Activated naive CD4-positive, alpha-beta T cell treated with anti-CD3 and anti-CD28 coated beads, Interleukin-2, amount 10 ng/mL, durations not matched to agents 5 hours and 36 hours (primary cell): ENCODE measurements around the gene NRN1L. TPM values are rescaled to one million over a fixed set of nuclear protein-coding genes. Genes with fewer than 3 reads are reported as not detected.

Experiments
- total RNA-seq, 2 experiments: library from RNA; stranded (reverse); gene quantifications; one replicate each; pipeline ENCODE4 v1.2.3, GENCODE V29; 2021

Gene NRN1L
- total RNA-seq: 1 to 10 TPM; 1.3 to 2.0 TPM

DNA sequence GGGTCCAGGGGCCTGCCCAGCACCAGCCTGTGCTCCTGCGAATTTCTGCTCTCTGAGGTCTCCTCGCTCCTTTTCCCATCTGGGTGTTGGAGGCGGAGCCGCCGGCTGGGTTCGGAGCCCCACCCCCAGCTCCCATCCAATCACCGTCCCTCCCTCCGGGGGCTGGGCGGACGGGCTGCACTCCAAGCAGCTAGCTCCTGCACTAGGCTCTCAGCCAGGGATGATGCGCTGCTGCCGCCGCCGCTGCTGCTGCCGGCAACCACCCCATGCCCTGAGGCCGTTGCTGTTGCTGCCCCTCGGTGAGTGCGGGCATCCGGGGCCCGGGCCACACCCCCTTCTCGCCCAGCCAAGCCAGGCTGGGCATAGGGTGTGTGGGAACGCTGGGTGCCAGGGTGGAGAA, at the start of gene NRN1L:
TSS of gene NRN1L (plus strand) at position 202 of the 400 bp plus-strand sequence. CDS start at position 221, 19 bp downstream.

DNA sequence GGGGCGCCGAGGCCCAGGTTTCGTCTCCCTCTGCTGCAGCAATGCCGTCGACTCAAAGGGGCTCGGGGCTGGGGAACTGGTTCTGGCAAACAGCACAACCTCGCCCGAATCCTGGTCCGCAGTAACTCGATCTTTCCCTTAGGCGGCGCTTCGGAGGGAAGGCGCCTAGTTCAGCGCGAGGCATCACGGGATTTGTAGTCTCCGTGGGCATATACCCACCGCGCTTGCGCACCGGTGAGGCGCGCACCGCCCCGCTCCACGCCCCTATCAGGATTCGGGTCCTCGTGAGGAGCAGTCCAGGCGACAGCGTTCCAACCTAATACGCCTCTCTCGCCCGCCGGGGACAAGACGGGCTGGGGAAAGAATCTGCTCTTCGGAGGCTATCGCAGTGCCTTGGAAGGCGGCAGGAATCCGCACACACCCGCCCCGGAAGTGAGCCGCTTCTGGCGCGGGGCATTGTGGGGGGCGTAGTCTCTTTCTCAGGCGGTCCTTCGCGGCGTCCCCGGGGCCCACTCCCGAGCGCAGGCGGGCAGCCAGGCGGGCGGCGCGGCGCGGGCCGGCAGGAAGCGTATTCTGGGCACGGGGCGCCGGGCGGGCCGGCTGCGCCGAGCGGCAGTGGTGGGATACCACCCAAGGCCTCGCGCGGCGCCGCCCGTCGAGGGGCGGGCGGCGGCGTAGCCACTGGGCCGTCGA, 42.7 kb upstream of the NRN1L start, which contains the start of gene THAP11:
TSS of gene THAP11 (plus strand) at position 505 of the 693 bp plus-strand sequence. CDS start 235 bp downstream, outside the sequence.

DNA sequence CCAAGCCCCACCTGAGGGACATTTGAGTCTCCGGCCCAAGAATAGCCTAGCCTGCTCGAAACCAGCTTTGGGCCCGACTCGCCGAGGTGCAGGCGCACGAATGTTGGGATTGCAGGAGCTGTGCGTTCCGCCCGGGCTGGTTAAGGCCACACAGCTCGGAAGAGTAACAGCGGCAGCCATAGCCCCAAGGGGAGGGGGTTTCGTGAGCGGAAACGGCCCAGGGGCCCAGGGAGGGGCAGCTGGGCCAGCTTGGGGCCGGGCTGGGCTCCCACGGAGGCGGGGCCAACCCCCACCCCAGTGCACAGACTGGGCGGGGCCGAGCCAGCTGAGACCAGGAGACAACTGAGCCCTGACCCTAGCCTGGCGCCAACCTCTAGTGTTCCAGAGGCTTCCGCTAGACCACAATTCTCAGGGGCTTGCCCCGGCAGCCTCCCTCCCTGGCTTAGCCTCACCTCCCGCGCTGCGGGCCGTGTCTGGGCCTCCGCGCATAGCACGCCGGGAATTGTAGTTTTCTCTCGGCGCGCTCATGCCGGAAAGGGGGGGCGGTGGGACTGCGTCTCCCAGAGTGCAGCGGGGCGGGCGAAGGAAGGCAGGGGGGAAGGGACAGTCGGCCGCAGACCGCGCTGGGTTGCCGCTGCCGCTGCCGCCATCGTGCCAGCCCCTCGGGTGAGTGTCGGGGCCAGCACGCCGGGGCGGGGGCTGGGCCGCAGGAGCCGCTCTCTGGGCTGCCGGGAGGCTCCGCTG, 38.2 kb upstream of the NRN1L start, which contains the start of gene NUTF2:
TSS of gene NUTF2 (plus strand) at position 614 of the 744 bp plus-strand sequence. CDS start 18,198 bp downstream, outside the sequence.

DNA sequence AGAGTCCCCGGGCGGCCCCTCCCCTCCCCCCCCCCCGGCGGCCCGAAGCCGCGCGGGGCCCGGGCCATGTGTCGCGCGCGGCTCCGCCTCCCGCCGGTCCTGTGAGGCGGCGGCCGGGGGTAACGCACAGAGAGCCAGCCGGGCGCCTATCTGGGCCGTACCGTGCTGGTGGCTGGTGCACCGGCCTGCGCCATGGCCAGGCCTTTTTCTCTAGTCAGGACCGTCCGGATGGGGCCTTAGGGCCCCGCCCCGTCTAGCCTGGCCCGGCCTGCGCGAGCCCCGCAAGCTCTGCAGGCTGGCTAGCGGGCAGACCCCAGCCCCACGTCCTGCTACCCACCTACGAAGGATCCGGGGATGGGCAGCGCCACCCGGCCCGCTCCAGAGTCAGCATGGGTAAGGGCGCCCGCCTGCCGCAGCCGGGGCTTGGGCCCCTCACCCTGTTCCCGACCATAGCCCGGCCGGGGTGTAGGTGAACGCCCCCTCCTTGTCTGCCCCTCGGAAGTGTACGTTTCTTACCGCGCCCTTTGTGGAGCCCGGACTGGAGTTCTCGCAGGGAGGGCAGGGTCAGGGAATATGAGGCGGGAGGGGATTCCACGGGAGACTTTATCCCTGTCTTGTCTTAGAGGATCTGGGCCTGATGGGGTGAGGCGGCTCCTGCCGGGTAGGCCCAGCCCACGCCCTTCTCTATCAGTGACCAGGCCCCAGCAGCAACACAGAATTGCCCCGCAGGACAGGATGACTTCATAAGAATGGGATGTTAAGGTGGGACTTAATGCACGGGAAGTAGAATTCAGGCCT, 37.4 kb upstream of the NRN1L start, which contains the start of gene CENPT:
TSS of gene CENPT (minus strand) at position 630 of the 798 bp plus-strand sequence. CDS start 13,834 bp downstream, outside the sequence.

DNA sequence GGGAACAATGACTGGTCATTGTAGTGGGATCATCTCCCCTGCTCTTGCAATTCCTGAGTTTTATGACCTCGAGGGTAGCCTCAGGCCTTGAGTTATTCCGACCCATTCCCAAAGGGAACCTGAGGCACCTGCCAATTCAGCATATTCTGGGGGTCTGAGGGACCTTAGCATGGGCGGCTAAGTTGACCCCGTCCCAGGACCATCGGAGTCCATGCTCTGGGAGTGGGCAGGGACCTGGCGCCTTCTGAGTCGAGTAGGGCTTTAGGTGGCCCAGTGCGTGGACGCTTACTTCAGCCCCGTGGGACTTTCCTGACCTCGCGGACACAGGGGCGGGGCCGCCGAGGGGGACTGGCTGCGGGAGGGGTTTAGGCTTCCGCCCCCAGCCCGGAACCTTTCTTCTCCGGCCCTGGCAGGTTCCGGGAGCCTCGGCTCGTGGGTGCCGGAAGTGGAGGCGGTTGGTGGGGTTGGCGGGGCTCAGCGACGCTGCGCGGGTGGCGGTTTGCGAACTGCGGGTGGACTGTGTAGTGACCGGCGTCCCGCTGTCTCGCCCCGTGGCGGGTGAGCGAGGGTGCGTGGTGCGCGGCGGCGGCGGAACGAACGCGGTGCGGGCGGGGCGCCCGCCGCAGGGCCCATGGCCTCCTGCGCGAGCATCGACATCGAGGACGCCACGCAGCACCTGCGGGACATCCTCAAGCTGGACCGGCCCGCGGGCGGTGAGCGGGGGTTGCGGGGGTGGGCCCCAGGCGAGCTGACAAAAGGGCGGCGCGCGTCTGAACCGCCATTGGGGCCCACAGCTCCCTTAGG, 11.9 kb upstream of the NRN1L start, which contains the start of gene EDC4:
TSS of gene EDC4 (plus strand) at position 422 of the 804 bp plus-strand sequence. CDS start at position 632, 210 bp downstream.

DNA sequence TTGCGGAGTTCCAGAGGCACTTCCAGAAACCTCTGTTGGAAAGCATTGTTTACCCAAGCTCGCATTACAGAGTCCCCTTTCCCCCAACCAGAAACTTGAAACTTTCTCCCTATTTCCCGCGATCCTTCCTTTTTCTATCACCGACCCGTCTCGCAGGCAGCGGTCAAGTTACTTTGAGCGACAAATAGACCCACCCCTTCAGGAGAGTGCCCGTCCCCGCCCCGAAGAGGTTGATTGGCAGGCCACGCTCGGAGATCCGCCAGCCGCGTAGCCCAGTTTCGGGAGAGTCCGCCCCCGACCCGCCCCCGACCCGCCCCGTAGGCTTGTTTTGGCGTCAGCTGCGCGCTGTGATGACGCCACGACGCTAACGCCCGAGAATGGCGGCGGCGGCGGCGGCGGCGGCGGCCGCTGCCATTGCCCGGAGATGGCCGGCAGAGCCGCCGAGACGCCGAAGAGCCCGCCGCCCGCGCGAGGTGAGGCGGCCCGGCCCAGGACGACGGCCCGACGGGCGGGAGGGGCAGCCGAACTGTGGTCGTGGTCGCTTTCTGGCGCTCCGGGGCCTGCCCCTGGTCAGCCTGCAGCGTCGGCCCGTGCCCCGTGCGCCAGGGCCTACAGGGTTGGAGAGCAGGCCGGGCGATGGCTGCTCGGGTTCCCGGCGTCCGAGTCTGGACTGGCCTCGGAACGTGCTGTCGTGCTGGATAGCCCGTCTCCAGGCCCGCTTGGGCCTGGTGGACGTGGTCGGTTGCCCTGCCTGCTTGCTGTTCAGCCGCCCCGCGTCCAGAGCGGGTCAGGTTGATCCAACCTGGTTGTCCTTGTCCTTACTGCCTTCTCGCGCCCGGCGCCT, 8.4 kb downstream of the NRN1L start, which contains the start of gene PSKH1:
TSS of gene PSKH1 (plus strand) at position 356 of the 844 bp plus-strand sequence. CDS start 15,496 bp downstream, outside the sequence.

DNA sequence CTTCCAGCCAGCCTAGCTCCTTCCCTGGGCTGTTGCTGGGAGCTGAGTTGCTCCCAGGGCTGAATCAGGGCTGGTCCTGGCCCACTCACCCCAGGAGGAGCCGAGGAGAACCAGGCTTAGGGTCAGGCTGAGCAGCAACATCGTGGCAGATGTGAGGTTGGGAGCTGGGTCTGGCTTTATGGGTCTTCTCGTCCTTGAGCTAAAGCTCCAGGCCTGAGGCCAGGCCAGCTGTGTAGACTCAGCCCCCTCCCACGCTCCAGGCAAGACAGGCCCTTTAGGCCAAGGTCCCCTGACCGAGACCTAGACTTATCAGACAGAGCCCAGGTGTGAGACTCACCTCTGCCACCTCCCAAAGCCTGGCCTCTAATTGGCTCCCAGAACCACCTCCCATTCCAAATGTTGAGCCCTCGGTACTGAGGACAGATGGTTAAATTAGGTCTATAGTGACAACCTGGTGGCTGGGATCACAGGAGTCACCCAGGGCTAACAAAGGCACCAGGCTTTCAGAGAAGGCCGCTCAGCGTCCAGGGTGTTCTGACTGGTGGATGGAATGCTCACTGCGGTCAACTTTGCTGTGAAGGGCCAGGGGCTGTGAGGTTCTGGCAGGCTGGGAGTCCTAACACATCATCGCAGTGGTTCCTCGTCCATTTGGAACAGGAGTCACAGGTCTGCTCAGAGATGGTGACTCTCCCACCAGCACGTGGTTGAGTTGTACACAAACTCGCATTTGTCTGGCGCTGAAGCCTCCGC, 47.2 kb downstream of the NRN1L start, which contains the start of gene CTRL:
TSS of gene CTRL (minus strand) at position 151 of the 750 bp plus-strand sequence. CDS start at position 141, 10 bp downstream.

Other genes starting within 250 kb of the NRN1L start
- 100 to 1,000 TPM; 179 to 189 TPM for gene CARMIL2, start 239.7 kb upstream of the NRN1L start, total RNA-seq
- gene ACD, start 224.6 kb upstream of the NRN1L start, total RNA-seq: 10 to 100 TPM; 34.5 TPM
- gene PARD6A, start 223.9 kb upstream of the NRN1L start, total RNA-seq: 10 to 100 TPM; 12.0 to 12.8 TPM
- gene ENKD1, start 218.1 kb upstream of the NRN1L start, total RNA-seq: 1 to 10 TPM; 6.8 to 8.4 TPM
- gene C16orf86, start 218.1 kb upstream of the NRN1L start, total RNA-seq: 1 to 10 TPM; 4.8 to 6.1 TPM
- gene GFOD2, start 165.6 kb upstream of the NRN1L start, total RNA-seq: 10 to 100 TPM; 14.3 to 14.8 TPM
- 10 to 100 TPM; 24.3 to 28.0 TPM for gene RANBP10, start 78.3 kb upstream of the NRN1L start, total RNA-seq
- under 1 TPM; 0.35 to 0.51 TPM for gene TSNAXIP1, start 78.0 kb upstream of the NRN1L start, total RNA-seq
- gene THAP11, start 42.6 kb upstream of the NRN1L start, total RNA-seq: 10 to 100 TPM; 42.1 to 42.6 TPM
- gene NUTF2, start 38.0 kb upstream of the NRN1L start, total RNA-seq: 100 to 1,000 TPM in 1 of 2 experiments, 10 to 100 TPM in 1; 99.1 to 101 TPM
- gene CENPT, start 37.2 kb upstream of the NRN1L start, total RNA-seq: 10 to 100 TPM; 55.1 to 62.1 TPM
- gene EDC4, start 11.8 kb upstream of the NRN1L start, total RNA-seq: 100 to 1,000 TPM in 1 of 2 experiments, 10 to 100 TPM in 1; 95.0 to 104 TPM
- gene PSKH1, start 8.4 kb downstream of the NRN1L start, total RNA-seq: 10 to 100 TPM; 19.8 to 22.2 TPM
- 1 to 10 TPM; 5.5 to 6.1 TPM for gene CTRL, start 47.0 kb downstream of the NRN1L start, total RNA-seq
- 100 to 1,000 TPM; 247 to 259 TPM for gene PSMB10, start 52.0 kb downstream of the NRN1L start, total RNA-seq
- gene LCAT, start 59.2 kb downstream of the NRN1L start, total RNA-seq: 10 to 100 TPM; 14.6 to 15.1 TPM
- gene SLC12A4, start 83.8 kb downstream of the NRN1L start, total RNA-seq: 10 to 100 TPM; 31.3 to 32.2 TPM
- under 1 TPM in 1 of 2 experiments, not detected in 1; 0.14 TPM for gene DPEP3, start 95.6 kb downstream of the NRN1L start, total RNA-seq
- gene DPEP2, start 114.6 kb downstream of the NRN1L start, total RNA-seq: 10 to 100 TPM; 12.0 to 12.9 TPM
- not detected for gene DPEP2NB, start 131.0 kb downstream of the NRN1L start, total RNA-seq
- gene DDX28, start 138.3 kb downstream of the NRN1L start, total RNA-seq: 10 to 100 TPM; 14.6 to 16.3 TPM
- 10 to 100 TPM; 18.9 to 20.8 TPM for gene DUS2, start 138.4 kb downstream of the NRN1L start, total RNA-seq
- gene NFATC3, start 200.5 kb downstream of the NRN1L start, total RNA-seq: 100 to 1,000 TPM; 116 to 117 TPM